ENCODE data around the gene GNA14.

GRCh38 chr9:77647267-77648233 is 572 bp downstream of the GNA14 start:
- TF ChIP-seq CTCF (IDR thresholded peaks at IDR 0.05) (no peak), POLR2A (IDR thresholded peaks at IDR 0.05) (no peak)

Measured in right lobe of liver (tissue), 4 donors.